KMS-11 (cell line): ENCODE results near the gene SLC17A2.
"Not testable (repeated sequence)": the region's sequence is repeated elsewhere in the genome, so short reads cannot be mapped to it uniquely, and the experiment has no call there.

ENCODE experiments used
- H2AFZ ChIP-seq: fragments of 200-600 bp; sonication (generic); 2 replicates; pipeline ENCODE4 v1.6.1; 2016; ENCODE audit warnings: antibody characterized with exemption, mixed run types, low read depth
- H3K27ac ChIP-seq: fragments of 200-600 bp; sonication (generic); 2 replicates; pipeline ENCODE4 v1.6.1; 2016; ENCODE audit warnings: mild to moderate bottlenecking, mixed run types
- H3K27me3 ChIP-seq: fragments of 200-600 bp; sonication (generic); 2 replicates; pipeline ENCODE4 v1.6.1; 2017; ENCODE audit warnings: mild to moderate bottlenecking, low read depth, mixed run types, moderate library complexity; ENCODE audit not compliant: insufficient read depth
- H3K36me3 ChIP-seq: fragments of 200-600 bp; sonication (generic); 2 replicates; pipeline ENCODE4 v1.6.1; 2017; ENCODE audit warnings: mild to moderate bottlenecking, mixed run types; ENCODE audit not compliant: insufficient read depth
- H3K4me1 ChIP-seq: fragments of 200-600 bp; sonication (generic); 2 replicates; pipeline ENCODE4 v1.6.1; 2016; ENCODE audit warnings: mild to moderate bottlenecking, low read depth, mixed run types; ENCODE audit not compliant: poor library complexity, severe bottlenecking
- H3K4me2 ChIP-seq: fragments of 200-600 bp; sonication (generic); 2 replicates; pipeline ENCODE4 v1.7.0; 2016; ENCODE audit warnings: mild to moderate bottlenecking, mixed run types
- H3K4me3 ChIP-seq: fragments of 200-600 bp; sonication (generic); IDR thresholded peaks from 2 replicates; pipeline ENCODE4 v1.6.1; 2017; ENCODE audit warnings: low read depth, low read length, mixed read lengths; ENCODE audit not compliant: insufficient read depth
- H3K79me2 ChIP-seq: fragments of 200-600 bp; sonication (generic); 2 replicates; pipeline ENCODE4 v1.6.1; 2016; ENCODE audit warnings: low read depth, mixed run types; ENCODE audit not compliant: insufficient read depth
- H3K9ac ChIP-seq: fragments of 200-600 bp; sonication (generic); 2 replicates; pipeline ENCODE4 v1.6.1; 2016; ENCODE audit warnings: mild to moderate bottlenecking, mixed run types
- H4K20me1 ChIP-seq: fragments of 200-600 bp; sonication (generic); 2 replicates; pipeline ENCODE4 v1.6.1; 2016; ENCODE audit warnings: mild to moderate bottlenecking, mixed run types; ENCODE audit not compliant: insufficient read depth
- CTCF ChIP-seq: fragments of 200-600 bp; sonication (generic); conservative IDR thresholded peaks from 2 replicates; pipeline ENCODE4 v1.6.1; 2017; ENCODE audit warnings: low read depth, mild to moderate bottlenecking, antibody characterized with exemption, low read length, moderate library complexity, mixed read lengths

SLC17A2 gene

GRCh38 chr6:25950297-25950696 is 19.8 kb upstream of the SLC17A2 start:
- H3K27ac ChIP-seq: no peak overlapping the region
- TF ChIP-seq CTCF: no peak

GRCh38 chr6:25949695-25950094 is 19.2 kb upstream of the SLC17A2 start:
- H2AFZ ChIP-seq: no peak overlapping the region

More at GRCh38 chr6:25950297-25950696, 19.8 kb upstream of the SLC17A2 start:
- H3K9ac ChIP-seq: no peak overlapping the region
- no peaks in the 10 kb centered on the region for H3K79me2 ChIP-seq
- H3K4me3 ChIP-seq: no peak overlapping the region
- H3K4me1 ChIP-seq: peaks cover 13% of the 10 kb centered on the region
- H3K4me2 ChIP-seq: no peak overlapping the region
- no peaks in the 10 kb centered on the region for H3K36me3 ChIP-seq
- H3K27me3 ChIP-seq: no peaks in the 10 kb centered on the region
- no peak overlapping the region for H2AFZ ChIP-seq
- H4K20me1 ChIP-seq: no peaks in the 10 kb centered on the region

GRCh38 chr6:25947492-25947891 is 17.0 kb upstream of the SLC17A2 start:
- not testable (repeated sequence) for H3K27me3 ChIP-seq, H3K4me3 ChIP-seq, H3K4me2 ChIP-seq, H4K20me1 ChIP-seq, H3K36me3 ChIP-seq, H3K79me2 ChIP-seq, H2AFZ ChIP-seq, H3K27ac ChIP-seq, H3K9ac ChIP-seq
- H3K4me1 ChIP-seq: peaks cover 31% of the 10 kb centered on the region

More at GRCh38 chr6:25949695-25950094, 19.2 kb upstream of the SLC17A2 start:
- H3K4me2 ChIP-seq: no peak overlapping the region
- no peak for TF ChIP-seq CTCF
- no peak overlapping the region for H3K27ac ChIP-seq
- peaks cover 19% of the 10 kb centered on the region for H3K4me1 ChIP-seq
- no peaks in the 10 kb centered on the region for H4K20me1 ChIP-seq
- H3K36me3 ChIP-seq: no peaks in the 10 kb centered on the region
- no peaks in the 10 kb centered on the region for H3K79me2 ChIP-seq
- H3K9ac ChIP-seq: no peak overlapping the region
- H3K27me3 ChIP-seq: no peaks in the 10 kb centered on the region
- no peak overlapping the region for H3K4me3 ChIP-seq

GRCh38 chr6:25946631-25947030 is 16.1 kb upstream of the SLC17A2 start:
- Histone ChIP-seq H2AFZ (no peak overlapping the region), H3K79me2 (no peaks in the 10 kb centered on the region), H3K9ac (no peak overlapping the region), H3K36me3 (no peaks in the 10 kb centered on the region), H3K27me3 (no peaks in the 10 kb centered on the region), H3K4me3 (no peak overlapping the region), H3K4me2 (no peak overlapping the region), H3K27ac (no peak overlapping the region), H3K4me1 (peaks cover 31% of the 10 kb centered on the region), H4K20me1 (no peaks in the 10 kb centered on the region)
- TF ChIP-seq CTCF: no peak

GRCh38 chr6:25945738-25946137 is 15.2 kb upstream of the SLC17A2 start:
- not testable (repeated sequence) for H3K79me2 ChIP-seq, H3K4me3 ChIP-seq, H3K9ac ChIP-seq, H4K20me1 ChIP-seq, H3K27me3 ChIP-seq, H3K27ac ChIP-seq, H3K36me3 ChIP-seq
- Histone ChIP-seq H3K4me2 (peak overlapping the region; percentile 81), H3K4me1 (peaks cover 31% of the 10 kb centered on the region), H2AFZ (0 out of 2 replicates have a peak overlapping the region, but pooled peaks have one; percentile 4)
